HG03095 (cell line): Measurements from ENCODE around the gene PDILT.
"Not testable (repeated sequence)": the region's sequence is repeated elsewhere in the genome, so short reads cannot be mapped to it uniquely, and the experiment has no call there.

ENCODE experiments used
- ATAC-seq: cut with Tn5 transposase; IDR thresholded peaks from one replicate; pipeline ENCODE4 v1.9.1; 2021; ENCODE audit warnings: moderate library complexity; ENCODE audit not compliant: unreplicated experiment

PDILT gene

DNA sequence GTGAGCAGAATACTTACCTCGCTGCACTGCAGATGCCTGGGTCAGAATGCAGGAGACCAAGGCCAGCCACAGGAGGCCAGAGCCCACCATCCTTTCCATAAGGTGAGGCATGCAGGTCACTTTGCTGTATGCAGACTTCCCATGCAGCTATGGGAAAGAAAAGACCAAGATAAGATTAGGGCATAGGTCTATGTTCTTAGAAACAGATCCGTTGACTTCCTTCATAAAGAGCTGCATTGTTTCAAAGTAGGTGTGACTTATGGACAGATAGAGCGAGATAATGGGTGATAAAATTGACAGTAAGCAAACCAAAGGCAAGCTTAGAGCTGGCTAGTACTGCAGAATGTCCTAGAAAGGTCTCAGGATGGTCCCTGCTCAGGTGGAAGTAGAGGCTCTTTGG, 78.2 kb downstream of the PDILT start:
- no peak for ATAC-seq

DNA sequence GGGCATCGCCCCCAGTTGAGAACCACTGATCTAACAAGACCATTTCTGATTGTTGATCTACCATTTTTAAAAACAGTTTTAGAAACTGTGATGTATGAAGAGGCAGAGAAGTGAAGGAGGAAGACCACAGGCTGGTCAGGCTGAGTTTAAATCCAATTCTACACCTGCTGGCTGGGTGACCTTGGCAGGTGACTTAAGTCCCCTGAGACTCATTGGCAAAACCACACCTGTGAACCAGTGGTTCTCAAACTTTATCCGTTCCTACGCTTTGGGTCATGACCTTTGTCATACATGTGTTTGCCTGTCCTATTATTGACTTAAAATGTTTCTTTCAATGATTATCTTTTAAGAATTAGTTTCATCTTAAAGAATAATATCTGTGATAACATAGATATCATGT, 79.5 kb downstream of the PDILT start:
- ATAC-seq: no peak

DNA sequence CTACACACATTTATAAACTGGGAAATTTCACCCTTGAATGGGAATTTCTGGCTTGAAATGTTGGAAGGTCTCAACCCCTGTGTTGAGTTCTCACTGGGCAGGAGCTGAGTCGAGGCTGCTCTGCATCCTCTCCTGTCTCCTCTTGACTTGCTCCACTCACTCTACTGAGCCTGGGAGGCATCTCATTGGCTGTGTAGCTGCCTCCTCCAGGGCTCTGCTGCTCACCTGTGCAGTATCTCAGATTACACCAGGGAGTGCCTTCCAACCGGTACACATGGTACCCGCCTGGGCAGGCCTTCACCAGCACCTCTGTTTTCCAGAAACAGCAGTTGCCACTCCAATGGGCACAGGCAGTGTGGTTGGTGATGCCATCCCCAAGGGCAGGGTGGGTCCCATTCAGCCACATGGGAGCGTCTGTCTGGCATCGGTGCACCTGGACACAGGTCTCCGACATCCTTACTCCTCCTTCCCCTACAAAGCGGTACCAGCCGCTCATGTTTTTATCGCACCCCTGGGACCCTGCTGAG, 80.9 kb downstream of the PDILT start:
- no peak for ATAC-seq

DNA sequence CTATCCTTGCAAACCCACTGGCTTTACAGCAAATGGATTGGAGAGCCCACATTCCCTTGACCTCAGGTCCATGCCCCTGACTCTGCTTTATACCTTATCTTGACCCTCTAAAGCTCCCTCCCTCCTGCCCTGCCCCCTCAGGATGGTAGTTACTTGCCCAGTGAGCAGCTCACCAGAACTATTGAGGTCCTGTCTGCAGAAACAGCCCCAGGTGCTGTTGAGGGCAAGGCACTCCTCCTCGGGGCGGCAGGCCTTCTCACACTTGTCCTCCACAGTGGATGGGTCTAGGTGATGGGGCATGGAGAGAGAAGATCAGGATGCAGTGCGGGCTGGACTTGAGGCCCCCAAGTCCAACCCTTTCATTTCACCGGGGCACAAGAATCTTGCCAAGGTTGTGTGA, 81.8 kb downstream of the PDILT start:
- no peak for ATAC-seq

DNA sequence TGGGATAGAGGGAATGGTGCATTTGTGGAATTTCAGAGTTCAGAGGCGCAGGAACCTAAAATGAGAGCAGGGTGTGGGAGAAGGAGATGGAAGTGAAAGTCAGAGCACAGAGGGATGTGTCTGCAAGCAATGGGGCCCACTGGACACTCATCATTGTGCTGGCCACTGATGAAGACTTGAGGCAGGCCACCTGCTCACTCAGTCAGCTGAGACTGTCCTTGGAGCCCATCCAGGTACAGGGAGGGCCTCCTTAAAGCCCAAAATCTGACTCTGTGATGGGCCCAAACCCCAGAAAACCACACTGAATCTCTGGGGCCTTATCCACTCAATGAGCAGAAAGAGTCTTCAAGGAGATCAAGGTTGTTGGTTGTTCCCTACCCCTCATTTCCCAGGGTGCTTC, 82.9 kb downstream of the PDILT start:
- ATAC-seq: no peak

DNA sequence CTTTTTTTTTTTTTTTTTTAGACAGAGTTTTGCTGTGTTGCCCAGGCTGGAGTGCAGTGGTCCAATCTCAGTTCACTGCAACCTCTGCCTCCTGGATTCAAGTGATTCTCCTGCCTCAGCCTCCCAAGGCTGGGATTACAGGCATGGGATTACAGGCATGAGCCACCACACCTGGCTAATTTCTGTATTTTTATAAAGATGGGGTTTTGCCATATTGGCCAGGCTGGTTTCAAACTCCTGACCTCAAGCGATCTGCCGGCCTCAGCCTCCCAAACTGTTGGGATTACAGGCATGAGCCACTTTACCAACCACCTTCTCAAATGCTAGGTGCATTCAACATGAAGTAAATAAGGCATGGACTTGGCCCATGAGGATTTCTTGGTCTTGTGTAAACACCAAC, 83.5 kb downstream of the PDILT start:
- ATAC-seq: not testable (repeated sequence)

DNA sequence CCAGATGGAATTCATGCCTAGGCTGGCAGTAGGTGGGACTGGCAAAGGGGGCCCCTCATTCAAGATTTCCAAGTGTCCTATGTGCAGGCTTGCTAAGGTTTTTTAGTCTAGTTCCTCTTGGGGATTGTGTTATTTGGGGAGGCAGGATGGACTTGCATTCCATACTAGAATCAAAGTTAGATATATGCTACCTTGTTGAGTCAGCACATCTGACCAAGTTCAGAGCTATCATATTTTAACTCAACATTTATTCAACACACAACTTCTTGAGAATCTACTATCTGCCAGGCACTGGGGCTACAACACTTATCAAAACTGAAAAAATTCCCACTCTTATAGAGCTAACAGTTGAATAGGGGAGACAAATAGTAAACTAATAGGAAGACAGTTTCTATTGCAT, 83.9 kb downstream of the PDILT start:
- no peak for ATAC-seq

DNA sequence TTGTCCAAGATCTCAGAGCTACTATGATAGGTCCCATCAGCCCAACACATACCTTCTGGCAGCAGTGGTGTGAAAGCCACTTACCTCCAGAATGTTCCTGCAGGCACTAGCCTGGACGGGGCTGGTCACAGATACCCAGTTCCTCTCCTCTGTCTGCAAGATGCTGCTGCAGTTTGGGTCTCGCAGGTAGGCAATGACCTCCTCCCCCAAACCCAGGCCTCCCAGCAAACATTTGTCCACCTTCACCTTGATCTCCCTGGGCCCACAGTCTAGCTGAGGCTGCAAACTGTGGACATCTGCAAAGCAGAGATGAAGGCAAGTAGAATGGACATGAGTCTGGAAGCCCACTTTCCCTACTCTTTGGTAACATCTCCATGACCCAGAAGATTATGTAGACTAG, 84.4 kb downstream of the PDILT start:
- ATAC-seq: no peak

DNA sequence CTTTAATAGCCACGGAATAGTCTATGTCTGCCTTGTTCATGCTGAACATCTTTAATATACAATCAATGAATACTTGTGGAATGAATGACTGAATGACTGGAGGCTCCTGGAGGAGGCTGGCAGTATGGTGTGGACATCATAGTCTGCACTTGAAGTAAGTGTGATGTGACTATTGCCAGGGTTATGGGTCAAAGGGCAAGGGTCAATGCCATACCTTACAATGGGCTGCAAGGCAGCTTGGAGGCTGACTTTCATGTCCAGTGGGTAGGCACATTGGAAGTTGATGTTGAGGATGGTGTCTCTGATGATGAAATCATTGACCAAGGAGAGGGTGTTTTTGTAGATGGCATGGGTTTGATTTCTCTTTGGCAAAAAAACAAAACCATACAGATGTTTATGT, 85.1 kb downstream of the PDILT start:
- no peak for ATAC-seq

DNA sequence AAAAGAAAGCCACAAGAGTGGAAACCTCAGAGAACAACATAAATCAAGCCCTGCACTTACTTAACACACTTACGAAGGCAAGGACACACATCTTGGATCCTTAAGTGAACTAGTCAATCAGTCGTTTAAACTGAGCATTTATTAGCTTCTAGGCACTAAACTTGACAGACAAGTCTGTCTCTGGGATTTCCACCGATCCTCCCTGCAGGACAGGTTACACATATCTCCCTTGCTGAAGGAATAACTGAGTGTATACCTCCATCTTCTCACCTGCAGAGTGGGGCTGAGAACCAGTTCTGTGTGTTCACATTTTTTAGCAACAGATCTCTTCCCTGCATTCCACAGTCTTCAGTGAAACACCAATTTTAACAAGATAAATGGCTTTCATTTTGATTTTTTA, 86.1 kb downstream of the PDILT start:
- no peak for ATAC-seq

DNA sequence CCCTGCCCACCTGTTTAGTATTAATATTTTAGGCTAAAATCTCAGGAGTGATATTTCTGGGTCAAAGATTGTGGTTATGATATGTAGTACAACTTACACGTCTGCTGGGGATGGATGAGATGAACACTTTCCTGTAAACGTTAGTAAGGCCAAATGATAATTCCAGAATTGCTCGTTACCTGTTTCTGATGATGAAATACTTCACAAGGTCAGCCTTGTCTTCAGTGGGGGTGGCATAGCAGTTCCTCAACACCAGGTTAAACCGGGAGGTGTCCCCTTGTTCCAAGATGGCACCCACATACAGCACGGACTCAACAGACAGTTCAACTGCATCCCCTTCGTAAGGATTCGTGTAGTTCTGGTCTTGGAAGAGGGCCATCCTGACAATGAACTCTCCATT, 86.5 kb downstream of the PDILT start:
- ATAC-seq: no peak

DNA sequence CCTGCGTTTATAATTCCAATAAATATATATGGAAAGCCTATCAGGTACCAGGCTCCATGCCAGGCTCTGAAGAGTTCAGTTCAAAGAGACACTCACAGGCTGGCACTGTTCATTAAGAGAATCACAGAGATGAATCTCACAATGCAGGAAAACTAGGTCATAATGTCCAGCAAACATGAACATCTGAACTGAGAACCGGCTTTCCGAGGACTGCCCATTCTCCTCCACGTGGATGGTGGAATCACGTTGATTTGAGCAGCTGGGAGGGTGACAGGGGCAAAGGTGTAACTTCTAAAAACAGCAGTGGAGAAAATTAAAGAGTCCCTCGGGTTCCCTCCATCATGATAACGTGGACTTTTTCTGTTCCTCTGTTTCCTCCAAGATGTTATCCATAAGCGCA, 87.4 kb downstream of the PDILT start:
- no peak for ATAC-seq

DNA sequence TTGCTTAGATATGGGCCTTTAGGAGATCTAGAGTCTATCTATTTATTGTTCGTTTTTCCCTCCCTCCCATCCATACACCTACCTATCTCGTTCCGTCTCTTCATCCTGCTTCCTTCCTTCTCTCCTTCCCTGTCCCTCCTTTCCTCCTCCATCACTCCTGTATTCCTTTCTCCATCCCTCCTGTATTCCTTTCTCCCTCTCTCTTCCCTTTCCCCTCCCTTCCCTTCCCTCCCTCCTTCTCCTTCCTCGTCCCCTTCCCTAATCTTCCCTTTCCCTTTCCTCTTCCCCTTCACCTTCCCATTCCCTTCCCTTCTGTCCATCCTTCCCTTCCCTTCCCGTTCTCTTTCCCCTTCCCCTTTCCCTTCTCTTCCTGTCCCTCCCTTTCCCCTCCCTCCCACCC, 87.8 kb downstream of the PDILT start:
- no peak for ATAC-seq

DNA sequence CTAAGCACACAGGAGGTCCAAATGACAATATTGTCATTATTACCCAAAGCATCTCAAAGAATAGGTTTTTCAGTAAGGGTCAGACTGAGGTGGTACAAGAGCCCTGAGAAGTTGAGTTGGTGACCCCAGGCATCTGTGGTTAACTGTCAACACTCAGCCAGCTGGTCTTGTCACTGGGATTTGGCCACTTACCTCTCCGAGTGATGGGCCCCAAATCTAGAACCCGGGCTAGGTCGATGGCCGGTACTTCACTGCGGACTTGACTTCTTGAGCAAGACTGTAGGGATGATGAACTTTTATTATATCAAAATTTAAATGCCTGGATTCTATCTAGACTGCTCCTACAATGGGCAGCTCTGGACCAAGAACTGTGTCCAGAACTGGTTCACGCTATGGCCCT, 88.8 kb downstream of the PDILT start:
- no peak for ATAC-seq

DNA sequence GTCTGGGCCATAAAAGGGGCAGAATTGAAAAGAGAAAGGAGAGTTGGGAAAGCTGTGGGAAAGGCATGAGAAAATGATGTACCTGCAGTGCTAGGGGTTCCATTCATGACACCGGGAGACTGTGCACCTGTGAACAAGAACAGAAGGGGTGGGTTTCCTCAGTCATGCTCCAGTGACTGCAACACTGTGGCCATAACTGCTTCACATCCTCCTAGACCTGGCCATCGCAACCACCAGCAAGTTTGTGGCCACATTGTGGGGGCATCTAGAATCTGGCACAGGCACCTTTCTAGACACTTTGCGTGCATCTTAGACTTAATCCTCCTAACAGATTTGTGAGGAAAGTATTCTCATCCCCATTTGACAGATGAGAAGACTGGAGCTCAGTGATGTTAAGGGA, 90.0 kb downstream of the PDILT start:
- no peak for ATAC-seq

DNA sequence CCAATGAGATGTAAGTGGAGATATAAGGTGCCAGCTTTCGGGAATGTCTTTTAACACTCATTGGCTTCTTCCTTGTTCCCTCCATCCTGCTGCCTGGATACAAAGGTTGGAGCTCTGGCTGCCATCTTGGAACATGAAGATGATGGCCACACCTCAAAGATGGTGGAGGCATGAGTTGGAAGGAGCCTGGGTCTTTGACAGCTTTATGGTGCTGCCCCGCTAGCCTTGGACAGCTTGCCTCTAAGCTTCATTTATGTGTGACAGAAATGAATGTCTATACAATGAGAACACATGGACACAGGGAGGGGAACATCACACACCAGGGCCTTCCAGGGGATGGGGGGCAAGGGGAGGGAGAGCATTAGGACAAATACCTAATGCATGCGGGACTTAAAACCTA, 90.8 kb downstream of the PDILT start:
- ATAC-seq: no peak

DNA sequence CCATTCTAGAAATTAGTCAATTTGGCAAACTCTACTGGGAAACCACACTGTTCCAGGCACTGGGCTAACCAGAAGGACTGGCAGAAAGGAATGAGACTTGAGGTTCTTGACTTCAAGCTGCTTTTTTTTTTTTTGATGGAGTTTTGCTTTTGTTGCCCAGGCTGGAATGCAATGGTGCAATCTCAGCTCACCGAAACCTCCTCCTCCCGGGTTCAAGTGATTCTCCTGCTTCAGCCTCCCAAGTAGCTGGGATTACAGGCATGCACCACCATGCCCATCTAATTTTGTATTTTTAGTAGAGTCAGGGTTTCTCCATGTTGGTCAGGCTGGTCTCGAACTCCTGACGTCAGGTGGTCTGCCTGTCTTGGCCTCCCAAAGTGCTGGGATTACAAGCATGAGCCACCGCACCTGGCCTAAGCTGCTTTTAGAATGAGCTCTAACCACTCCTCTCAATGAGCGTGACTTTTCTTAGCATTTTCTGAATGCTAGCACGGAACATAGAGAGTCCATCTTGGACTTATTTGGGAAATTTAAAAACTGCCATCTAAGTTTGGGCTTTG, 91.9 kb downstream of the PDILT start:
- ATAC-seq: not testable (repeated sequence)

DNA sequence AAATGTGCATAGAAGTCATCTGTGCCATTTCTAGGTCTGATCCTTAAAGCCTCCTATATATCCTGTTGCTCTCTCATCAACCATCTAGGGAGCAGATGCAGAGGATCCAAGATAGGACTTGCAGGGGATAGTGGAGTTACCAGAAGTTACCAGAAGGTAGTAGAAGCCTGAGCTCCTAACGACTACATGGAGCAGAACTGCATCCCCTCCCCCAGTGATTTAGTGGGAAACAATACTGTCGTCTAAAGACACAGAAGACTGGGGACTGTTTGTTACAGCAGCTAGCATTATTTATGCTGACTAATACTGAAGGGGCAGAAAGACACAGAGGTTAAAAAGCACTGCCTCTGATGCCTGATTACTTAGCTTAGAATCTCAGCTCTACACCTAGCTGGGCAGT, 93.0 kb downstream of the PDILT start:
- no peak for ATAC-seq

DNA sequence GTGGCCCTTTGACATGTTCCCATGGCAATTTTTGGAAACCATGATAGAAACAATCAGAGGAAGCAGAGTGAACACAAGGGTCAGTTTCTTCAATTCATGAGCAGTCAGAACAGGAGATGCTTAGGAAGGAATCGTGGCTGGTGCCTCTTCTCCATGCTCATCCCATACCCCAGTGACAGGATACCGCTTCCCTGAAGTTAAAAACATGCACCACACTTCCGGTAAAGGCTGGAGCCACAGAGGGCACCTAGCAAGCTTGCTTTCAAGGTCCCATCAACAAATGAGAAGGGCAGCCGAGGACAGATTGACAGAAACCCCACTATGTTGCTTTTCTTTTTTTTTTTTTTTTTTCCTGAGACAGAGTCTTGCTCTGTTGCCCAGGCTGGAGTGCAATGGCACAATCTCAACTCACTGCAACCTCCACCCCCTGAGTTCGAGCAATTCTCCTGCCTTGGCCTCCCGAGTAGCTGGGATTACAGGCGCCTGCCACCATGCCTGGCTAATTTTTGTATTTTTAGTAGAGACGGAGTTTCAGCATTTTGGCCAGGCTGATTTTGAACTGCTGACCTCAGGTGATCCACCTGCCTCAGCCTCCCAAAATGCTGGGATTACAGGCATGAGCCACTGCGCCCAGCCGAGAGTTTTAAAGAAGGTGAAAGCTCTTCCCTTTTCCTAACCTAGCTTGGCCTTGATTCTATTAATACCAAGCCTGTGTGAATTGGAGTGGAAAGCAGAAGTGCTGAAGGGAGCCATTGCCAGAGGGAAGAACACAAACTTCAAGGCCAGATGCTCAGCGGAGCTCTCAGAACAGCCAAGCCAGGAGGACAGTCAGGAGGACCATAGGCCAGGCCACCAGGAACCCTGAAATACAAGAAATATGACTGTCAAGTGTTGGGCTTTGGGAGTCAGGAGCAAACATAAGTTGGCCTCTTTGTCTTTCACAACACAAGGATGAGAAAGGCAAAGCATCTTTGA, 93.8 kb downstream of the PDILT start:
- no peak for ATAC-seq

DNA sequence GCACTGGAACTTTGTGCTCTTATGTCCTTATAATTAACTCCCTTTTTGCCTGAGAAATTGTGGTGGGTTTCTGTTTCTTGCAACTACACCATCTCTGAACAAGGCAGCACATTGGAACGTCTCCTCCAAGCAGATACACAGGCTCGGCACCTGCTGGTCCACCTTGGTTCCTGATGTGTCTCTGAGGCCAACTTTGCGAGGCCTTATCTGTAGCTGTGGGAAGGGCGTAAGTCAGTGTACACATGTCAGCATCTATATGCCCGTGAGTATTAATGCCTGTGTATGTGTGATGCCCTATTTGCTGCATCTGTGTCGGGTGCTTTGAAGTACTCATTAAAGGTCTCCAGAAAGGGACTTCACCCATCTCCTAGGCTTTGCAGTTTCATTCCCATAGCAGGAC, 94.8 kb downstream of the PDILT start:
- ATAC-seq: no peak
